Gastrocnemius medialis (tissue), 4 donors: ENCODE measurements around the gene SORD.

Source experiments
- CTCF ChIP-seq, 5 experiments: fragments of 450-650 bp in 3 of 5; fragments of 200-600 bp in 2 of 5; sonication (generic) in 2 of 5; IDR thresholded peaks in 4 of 5; conservative IDR thresholded peaks in 1 of 5; 1 replicate in 4 of 5; 2 replicates in 1 of 5; pipeline ENCODE4 v1.5.1; 2016 to 2019; ENCODE audit warnings: antibody characterized with exemption in 5 of 5, mild to moderate bottlenecking in 3 of 5, moderate library complexity in 3 of 5
- POLR2A ChIP-seq, 2 donors: fragments of 450-650 bp; IDR thresholded peaks; one replicate each; pipeline ENCODE4 v1.6.1; 2017; ENCODE audit warnings: antibody characterized with exemption in 2 of 2, mild to moderate bottlenecking in 2 of 2, moderate library complexity in 2 of 2

- no peak for TF ChIP-seq CTCF (IDR thresholded peaks at IDR 0.05 in 4 of 5, conservative IDR thresholded peaks at IDR 0.05 in 1 of 5)
- TF ChIP-seq POLR2A (IDR thresholded peaks at IDR 0.05), result no peak
Measured at GRCh38 chr15:45112143-45112590, 89.2 kb downstream of the SORD start.
